H1 (cell line): ENCODE results near the gene PRAME. TPM values are rescaled to one million over a fixed set of nuclear protein-coding genes. Genes with fewer than 3 reads are reported as not detected.

Experiments used
- BRCA1 ChIP-seq: IDR thresholded peaks from 2 replicates; pipeline ENCODE4 v1.6.1; 2012; ENCODE audit warnings: low read depth, low read length, improper control_type of control experiment
- CREB1 ChIP-seq: IDR thresholded peaks from 2 replicates; pipeline ENCODE4 v1.6.1; 2012; ENCODE audit warnings: inconsistent platforms
- EGR1 ChIP-seq: IDR thresholded peaks from 2 replicates; pipeline ENCODE4 v1.6.1; 2011; ENCODE audit warnings: low read depth, low read length, borderline replicate concordance
- EP300 ChIP-seq, 2 experiments: IDR thresholded peaks; 1 replicate in 1 of 2; 2 replicates in 1 of 2; pipeline ENCODE4 v1.6.1; 2011 to 2012; ENCODE audit warnings: low read depth in 2 of 2, low read length in 2 of 2, mild to moderate bottlenecking in 2 of 2, borderline replicate concordance in 1 of 2, inconsistent platforms in 1 of 2, moderate library complexity in 1 of 2
- GABPA ChIP-seq: IDR thresholded peaks from 2 replicates; pipeline ENCODE4 v1.6.1; 2011; ENCODE audit warnings: mild to moderate bottlenecking, low read length, moderate library complexity, borderline replicate concordance; ENCODE audit not compliant: insufficient read depth
- GTF2F1 ChIP-seq: IDR thresholded peaks from 2 replicates; pipeline ENCODE4 v1.6.1; 2012; ENCODE audit warnings: low read depth, low read length, improper control_type of control experiment, borderline replicate concordance
- HDAC2 ChIP-seq, 2 experiments: fragments of 300-600 bp in 1 of 2; sonication (generic) in 1 of 2; IDR thresholded peaks; 2 replicates each; pipeline ENCODE4 v1.6.1; 2011 to 2012; ENCODE audit warnings: low read depth in 2 of 2, low read length in 2 of 2, mild to moderate bottlenecking in 2 of 2, moderate library complexity in 2 of 2, borderline replicate concordance in 1 of 2, inconsistent platforms in 1 of 2
- JUND ChIP-seq: IDR thresholded peaks from 2 replicates; pipeline ENCODE4 v1.6.1; 2011; ENCODE audit warnings: mild to moderate bottlenecking, improper control_type of control experiment, low read length
- KDM1A ChIP-seq: fragments of 200-600, 300-600 bp; sonication (generic); IDR thresholded peaks from 2 replicates; pipeline ENCODE4 v1.7.1; 2016; ENCODE audit warnings: mild to moderate bottlenecking, low read length, borderline replicate concordance
- MAFK ChIP-seq: IDR thresholded peaks from 2 replicates; pipeline ENCODE4 v1.6.1; 2012; ENCODE audit warnings: low read depth, mild to moderate bottlenecking, improper control_type of control experiment, low read length
- PHF8 ChIP-seq: fragments of 200-600 bp; sonication (generic); conservative IDR thresholded peaks from 2 replicates; pipeline ENCODE4 v1.7.1; 2012; ENCODE audit warnings: low read depth, mild to moderate bottlenecking, inconsistent platforms, low read length, moderate library complexity
- POLR2A ChIP-seq, 2 experiments: IDR thresholded peaks; 1 replicate in 1 of 2; 2 replicates in 1 of 2; pipeline ENCODE4 v1.6.1; 2011; ENCODE audit warnings: low read depth in 2 of 2, low read length in 2 of 2, mild to moderate bottlenecking in 2 of 2; ENCODE audit errors: control extremely low read depth in 1 of 2
- POU5F1 ChIP-seq: IDR thresholded peaks from 2 replicates; pipeline ENCODE4 v1.6.1; 2011; ENCODE audit warnings: low read depth, mild to moderate bottlenecking, low read length, moderate library complexity
- RNF2 ChIP-seq: fragments of 200-900, 300-1000 bp; sonication (generic); IDR thresholded peaks from 2 replicates; pipeline ENCODE4 v1.7.1; 2016; ENCODE audit warnings: borderline replicate concordance, low read depth, mild to moderate bottlenecking, antibody characterized with exemption, low read length; ENCODE audit not compliant: poor library complexity, severe bottlenecking; ENCODE audit errors: missing control alignments
- SIN3A ChIP-seq, 2 experiments: IDR thresholded peaks in 1 of 2; conservative IDR thresholded peaks in 1 of 2; 2 replicates each; pipeline ENCODE4 v1.6.1; 2011 to 2012; ENCODE audit warnings: low read length in 2 of 2, improper control_type of control experiment in 1 of 2, low read depth in 1 of 2, mild to moderate bottlenecking in 1 of 2
- SIX5 ChIP-seq: IDR thresholded peaks from 2 replicates; pipeline ENCODE4 v1.6.1; 2011; ENCODE audit warnings: mild to moderate bottlenecking, low read depth, low read length
- SP4 ChIP-seq: IDR thresholded peaks from 2 replicates; pipeline ENCODE4 v1.6.1; 2012; ENCODE audit warnings: low read length, inconsistent platforms
- TBP ChIP-seq: IDR thresholded peaks from 2 replicates; pipeline ENCODE4 v1.6.1; 2011; ENCODE audit warnings: low read depth, low read length, improper control_type of control experiment
- TCF12 ChIP-seq: IDR thresholded peaks from 2 replicates; pipeline ENCODE4 v1.6.1; 2011; ENCODE audit warnings: low read depth, mild to moderate bottlenecking, low read length
- TEAD4 ChIP-seq: IDR thresholded peaks from 2 replicates; pipeline ENCODE4 v1.6.1; 2012; ENCODE audit warnings: low read depth, low read length, inconsistent platforms, mixed read lengths
- ZNF274 ChIP-seq: IDR thresholded peaks from 2 replicates; pipeline ENCODE4 v1.7.0; 2012; ENCODE audit warnings: low read length, borderline replicate concordance; ENCODE audit errors: extremely low read depth
- polyA plus RNA-seq, 7 experiments: library from polyadenylated mRNA; depleted of rRNA in 3 of 7; stranded (reverse) in 5 of 7; unstranded in 2 of 7; fragments of >200 nt in 5 of 7; fragments of 200-250 nt in 2 of 7; gene quantifications; 1 replicate in 5 of 7; 2 replicates in 1 of 7; 4 replicates in 1 of 7; pipeline versions ENCODE4 v1.2.1 to v1.2.3, GENCODE V29; 2011 to 2013; ENCODE audit warnings: missing spikeins in 2 of 7, mixed read lengths in 2 of 7
- total RNA-seq: library from RNA; stranded (reverse); fragmentation: NEBNext Ultra II Directional; extraction: Animal tissue kit (Norgen Biotek cat#: 25700); gene quantifications from 2 replicates; pipeline ENCODE4 v1.2.1, GENCODE V29; 2021
- TF ChIP-seq, protein P1 (sequence below): IDR thresholded peaks from 2 replicates; pipeline ENCODE4 v1.6.1; 2012; ENCODE audit warnings: inconsistent platforms

Gene PRAME
- total and polyA plus RNA-seq, 2 of the 8 experiments (the other 6 are each of a cell fraction or from before 2014, with no cell fraction given): 0.15 to 1.1 TPM

DNA sequence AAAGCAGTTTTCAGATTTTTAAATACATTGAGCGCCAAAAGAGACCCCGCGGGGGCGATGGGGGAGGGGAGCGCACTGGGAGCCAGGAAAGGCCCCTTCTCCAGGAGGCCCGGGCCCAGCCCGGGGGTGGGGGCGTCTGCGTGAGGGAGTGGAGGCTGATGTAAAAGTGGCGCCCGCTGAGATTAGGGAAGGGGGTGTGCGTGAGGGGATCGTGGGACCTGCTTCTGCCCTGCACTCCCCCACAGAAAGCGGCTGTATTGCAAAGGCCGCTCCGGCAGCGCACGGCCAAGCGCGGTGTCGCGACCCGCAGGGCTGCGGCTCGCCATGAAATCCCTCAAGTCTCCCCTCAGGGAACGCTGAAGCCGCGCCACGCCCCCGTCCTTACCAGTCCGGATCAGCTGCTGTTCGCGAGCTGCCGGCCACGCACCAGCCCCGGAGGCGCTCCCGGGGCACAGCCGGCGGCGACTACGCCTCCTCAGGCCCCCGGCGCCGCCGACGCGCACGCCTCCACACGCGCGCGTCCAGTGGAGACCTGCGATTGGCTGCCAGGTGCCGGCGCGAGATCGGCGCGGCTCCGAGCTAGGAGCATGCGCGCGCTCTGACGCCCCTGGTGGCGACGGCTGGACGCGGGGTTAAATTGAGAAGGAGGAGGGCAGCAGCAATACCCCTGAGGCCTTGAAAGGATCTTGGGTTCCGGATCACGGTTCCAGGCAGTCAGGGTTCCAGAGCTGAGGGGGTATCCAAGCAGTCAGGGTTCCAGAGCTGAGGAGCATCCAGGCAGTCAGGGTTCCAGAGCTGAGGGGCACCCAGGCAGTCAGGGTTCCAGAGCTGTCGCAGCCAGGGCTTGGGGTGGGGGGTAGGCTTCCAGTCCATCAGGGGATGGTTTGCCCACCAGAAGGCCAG is 50.5 kb downstream of the PRAME start, which contains the start of gene ZNF280B (continued):
- TF ChIP-seq EGR1 (no peak), JUND (no peak), GTF2F1 (no peak), SIN3A (conservative IDR thresholded peaks at IDR 0.05 in 1 of 2, IDR thresholded peaks at IDR 0.05 in 1 of 2; ENCODE audit: low read depth in 1 of 2, low read length in 2 of 2) (0 out of 4 replicates have a peak, but pooled peaks of 1 of the 2 experiments have one; percentile 53), PHF8 (peak; percentile 86), CREB1 (no peak), SP4 (no peak), TCF12 (no peak), KDM1A (peak; percentile 86; the same call in 1 of the 2 replicates), SIX5 (no peak), POLR2A (IDR thresholded peaks at IDR 0.05; ENCODE audit: control extremely low read depth in 1 of 2, low read depth in 2 of 2, low read length in 2 of 2) (no peak), EP300 (IDR thresholded peaks at IDR 0.05; ENCODE audit: borderline replicate concordance in 1 of 2, low read depth in 2 of 2, low read length in 2 of 2) (peak in 1 of 2 experiments; percentile 3; a peak in 1 of 3 replicates), POU5F1 (no peak), BRCA1 (no peak), TEAD4 (no peak), RNF2 (no peak), TBP (peak; percentile 53; the same call in 1 of the 2 replicates), ZNF274 (no peak), GABPA (no peak), MAFK (no peak), HDAC2 (IDR thresholded peaks at IDR 0.05; ENCODE audit: borderline replicate concordance in 1 of 2, low read depth in 2 of 2, low read length in 2 of 2) (peak in 1 of 2 experiments; percentile 90; a peak in 1 of 4 replicates)
- TF ChIP-seq, protein P1, sequence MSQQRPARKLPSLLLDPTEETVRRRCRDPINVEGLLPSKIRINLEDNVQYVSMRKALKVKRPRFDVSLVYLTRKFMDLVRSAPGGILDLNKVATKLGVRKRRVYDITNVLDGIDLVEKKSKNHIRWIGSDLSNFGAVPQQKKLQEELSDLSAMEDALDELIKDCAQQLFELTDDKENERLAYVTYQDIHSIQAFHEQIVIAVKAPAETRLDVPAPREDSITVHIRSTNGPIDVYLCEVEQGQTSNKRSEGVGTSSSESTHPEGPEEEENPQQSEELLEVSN: peak; percentile 23; the same call in 1 of the 2 replicates
- TF ChIP-seq, all 59 proteins: peak for 16
